NCI-H2227 (cell line): Measurements from ENCODE around the gene PLIN1.

Experiments
- DNase-seq: peaks from one replicate; lab custom pipeline; 2025; ENCODE audit not compliant: unreplicated experiment; lab: John Stamatoyannopoulos, UW

PLIN1 gene

GRCh38 chr15:89672221-89673164, 6.7 kb downstream of the PLIN1 start:
- DNase-seq = no peak

GRCh38 chr15:89671687-89672086, 7.5 kb downstream of the PLIN1 start:
- no peak for DNase-seq

GRCh38 chr15:89670971-89671560, 8.1 kb downstream of the PLIN1 start:
- no peak for DNase-seq

- DNase-seq = no peak
Measured at GRCh38 chr15:89669941-89670340, 9.2 kb downstream of the PLIN1 start.

- DNase-seq = no peak
Measured at GRCh38 chr15:89669309-89669865, 9.8 kb downstream of the PLIN1 start.

GRCh38 chr15:89668171-89668570, 11.0 kb downstream of the PLIN1 start:
- no peak for DNase-seq

- DNase-seq = no peak
Measured at GRCh38 chr15:89667706-89667960, 11.5 kb downstream of the PLIN1 start.

- no peak for DNase-seq
Measured at GRCh38 chr15:89666858-89667705, 12.1 kb downstream of the PLIN1 start.

GRCh38 chr15:89666184-89666857, 12.8 kb downstream of the PLIN1 start:
- DNase-seq = no peak

GRCh38 chr15:89665449-89666181, 13.6 kb downstream of the PLIN1 start:
- DNase-seq = peak; percentile 56

GRCh38 chr15:89664441-89665350, 14.5 kb downstream of the PLIN1 start:
- DNase-seq = no peak

- no peak for DNase-seq
Measured at GRCh38 chr15:89662893-89663626, 16.1 kb downstream of the PLIN1 start.

GRCh38 chr15:89660556-89660955, 18.6 kb downstream of the PLIN1 start:
- no peak for DNase-seq

GRCh38 chr15:89659295-89659694, 19.9 kb downstream of the PLIN1 start:
- DNase-seq = no peak

- no peak for DNase-seq
Measured at GRCh38 chr15:89657686-89658200, 21.4 kb downstream of the PLIN1 start.

GRCh38 chr15:89656116-89656815, 22.9 kb downstream of the PLIN1 start:
- DNase-seq = no peak
